K562 (cell line): ENCODE results near the gene KIT. TPM values are rescaled to one million over a fixed set of nuclear protein-coding genes. Genes with fewer than 3 reads are reported as not detected.
A peak's percentile ranks its signal among the peaks of the same experiment; 100 is the strongest.

ENCODE experiments used
- CREB1 ChIP-seq, 2 experiments: sonication (generic) in 1 of 2; formaldehyde crosslinking in 1 of 2; IDR thresholded peaks; 2 replicates each; pipeline versions ENCODE4 v1.6.1 to v1.8.0; 2012 to 2022; ENCODE audit warnings: inconsistent platforms in 1 of 2, mild to moderate bottlenecking in 1 of 2, missing genetic modification reagents in 1 of 2, moderate library complexity in 1 of 2
- EWSR1 ChIP-seq: fragments of 450-650 bp; IDR thresholded peaks from 2 replicates; pipeline ENCODE4 v1.6.1; 2018; ENCODE audit warnings: borderline replicate concordance, mild to moderate bottlenecking, low read depth, moderate library complexity; ENCODE audit not compliant: partially characterized antibody
- GABPB1 ChIP-seq: sonication (generic); formaldehyde crosslinking; IDR thresholded peaks from 2 replicates; pipeline ENCODE4 v1.8.0; 2022; ENCODE audit warnings: mild to moderate bottlenecking, missing genetic modification reagents
- HDGF ChIP-seq: fragments of 450-650 bp; IDR thresholded peaks from 2 replicates; pipeline ENCODE4 v1.6.1; 2016
- ILK ChIP-seq: fragments of 450-650 bp; IDR thresholded peaks from 2 replicates; pipeline ENCODE4 v1.6.1; 2016; ENCODE audit warnings: missing genetic modification characterization, low read depth, mild to moderate bottlenecking, missing compliant biosample characterization, moderate library complexity, borderline replicate concordance
- MBD2 ChIP-seq: sonication (generic); IDR thresholded peaks from 2 replicates; pipeline ENCODE4 v1.6.1; 2016; ENCODE audit warnings: low read depth, borderline replicate concordance
- MYBL2 ChIP-seq, 2 experiments: fragments of 450-650 bp in 1 of 2; sonication (generic) in 1 of 2; formaldehyde crosslinking in 1 of 2; IDR thresholded peaks; 2 replicates each; pipeline versions ENCODE4 v1.6.1 to v1.8.1; 2017 to 2022; ENCODE audit warnings: borderline replicate concordance in 1 of 2, inconsistent platforms in 1 of 2, low read depth in 1 of 2, mild to moderate bottlenecking in 1 of 2, missing genetic modification reagents in 1 of 2, moderate library complexity in 1 of 2
- NRF1 ChIP-seq, 2 experiments: fragments of 450-650 bp; IDR thresholded peaks in 1 of 2; conservative IDR thresholded peaks in 1 of 2; 2 replicates each; pipeline ENCODE4 v1.6.1; 2014; ENCODE audit warnings: mild to moderate bottlenecking in 2 of 2
- SPI1 ChIP-seq: IDR thresholded peaks from 2 replicates; pipeline ENCODE4 v1.6.1; 2011; ENCODE audit warnings: low read depth, low read length, control low read depth, borderline replicate concordance
- ZKSCAN8 ChIP-seq: fragments of 200-800 bp; sonication (Bioruptor generic); IDR thresholded peaks from 2 replicates; pipeline ENCODE4 v1.6.1; 2016; ENCODE audit warnings: missing genetic modification characterization, missing compliant biosample characterization
- ZNF668 ChIP-seq: fragments of 250-450 bp; sonication (Bioruptor Pico); IDR thresholded peaks from 2 replicates; pipeline ENCODE4 v1.8.0; 2022; ENCODE audit warnings: mild to moderate bottlenecking, inconsistent platforms
- ZNF830 ChIP-seq: fragments of 250-450 bp; sonication (Bioruptor Pico); IDR thresholded peaks from 2 replicates; pipeline ENCODE4 v1.5.0; 2021; ENCODE audit warnings: mild to moderate bottlenecking
- polyA plus RNA-seq, 8 experiments: library from polyadenylated mRNA; depleted of rRNA in 4 of 8; stranded (reverse) in 5 of 8; unstranded in 3 of 8; fragments of >200 nt; fragmentation: Nextera tagmentation in 2 of 8; fragmentation: Illumina TruSeq in 1 of 8; extraction: Ambion mirVana in 2 of 8; extraction: Trizol in 1 of 8; gene quantifications; 2 replicates each; pipeline versions ENCODE4 v1.2.1 to v1.2.3, GENCODE V29; 2011 to 2014; ENCODE audit warnings: inconsistent platforms in 1 of 8, missing spikeins in 1 of 8
- total RNA-seq, 7 experiments: library from RNA; depleted of rRNA in 6 of 7; stranded (reverse); fragments of >200 nt in 6 of 7; fragmentation: Illumina TruSeq in 2 of 7; extraction: Trizol in 2 of 7; gene quantifications; 2 replicates each; pipeline versions ENCODE4 v1.2.1 to v1.2.3, GENCODE V29; 2011 to 2021; ENCODE audit warnings: low replicate concordance in 1 of 7
- TF ChIP-seq, protein P1 (sequence below): conservative IDR thresholded peaks from 2 replicates; pipeline ENCODE4 v1.6.1; 2011; ENCODE audit warnings: low read depth, mild to moderate bottlenecking, low read length; ENCODE audit not compliant: control insufficient read depth
- TF ChIP-seq, protein P2 (sequence below): fragments of 250-450 bp; sonication (Bioruptor Pico); IDR thresholded peaks from 2 replicates; pipeline ENCODE4 v1.4.0; 2020
- TF ChIP-seq, protein P3 (sequence below), 2 experiments: fragments of 450-650 bp in 1 of 2; sonication (generic) in 1 of 2; formaldehyde crosslinking; conservative IDR thresholded peaks; 2 replicates each; pipeline versions ENCODE4 v1.4.0 to v1.8.1; 2020 to 2022; ENCODE audit warnings: mild to moderate bottlenecking in 1 of 2, missing genetic modification reagents in 1 of 2
- TF ChIP-seq, protein P4 (sequence below): fragments of 250-450 bp; sonication (Bioruptor Pico); IDR thresholded peaks from 2 replicates; pipeline ENCODE4 v1.4.0; 2020; ENCODE audit warnings: borderline replicate concordance
- TF ChIP-seq, protein P5 (sequence below), 3 experiments: fragments of 200-800 bp in 1 of 3; fragments of 250-450 bp in 1 of 3; fragments of 450-650 bp in 1 of 3; sonication (Bioruptor Pico) in 1 of 3; sonication (Bioruptor generic) in 1 of 3; formaldehyde crosslinking in 1 of 3; IDR thresholded peaks; 2 replicates each; pipeline versions ENCODE4 v1.6.1 to v1.8.0; 2016 to 2022; ENCODE audit warnings: mild to moderate bottlenecking in 2 of 3, missing genetic modification characterization in 2 of 3, missing compliant biosample characterization in 1 of 3, moderate library complexity in 1 of 3

Gene KIT
- total and polyA plus RNA-seq, 9 of the 15 experiments (the other 6 are each of a cell fraction or from before 2014, with no cell fraction given), result 0.27 to 5.6 (median 0.57) TPM

DNA sequence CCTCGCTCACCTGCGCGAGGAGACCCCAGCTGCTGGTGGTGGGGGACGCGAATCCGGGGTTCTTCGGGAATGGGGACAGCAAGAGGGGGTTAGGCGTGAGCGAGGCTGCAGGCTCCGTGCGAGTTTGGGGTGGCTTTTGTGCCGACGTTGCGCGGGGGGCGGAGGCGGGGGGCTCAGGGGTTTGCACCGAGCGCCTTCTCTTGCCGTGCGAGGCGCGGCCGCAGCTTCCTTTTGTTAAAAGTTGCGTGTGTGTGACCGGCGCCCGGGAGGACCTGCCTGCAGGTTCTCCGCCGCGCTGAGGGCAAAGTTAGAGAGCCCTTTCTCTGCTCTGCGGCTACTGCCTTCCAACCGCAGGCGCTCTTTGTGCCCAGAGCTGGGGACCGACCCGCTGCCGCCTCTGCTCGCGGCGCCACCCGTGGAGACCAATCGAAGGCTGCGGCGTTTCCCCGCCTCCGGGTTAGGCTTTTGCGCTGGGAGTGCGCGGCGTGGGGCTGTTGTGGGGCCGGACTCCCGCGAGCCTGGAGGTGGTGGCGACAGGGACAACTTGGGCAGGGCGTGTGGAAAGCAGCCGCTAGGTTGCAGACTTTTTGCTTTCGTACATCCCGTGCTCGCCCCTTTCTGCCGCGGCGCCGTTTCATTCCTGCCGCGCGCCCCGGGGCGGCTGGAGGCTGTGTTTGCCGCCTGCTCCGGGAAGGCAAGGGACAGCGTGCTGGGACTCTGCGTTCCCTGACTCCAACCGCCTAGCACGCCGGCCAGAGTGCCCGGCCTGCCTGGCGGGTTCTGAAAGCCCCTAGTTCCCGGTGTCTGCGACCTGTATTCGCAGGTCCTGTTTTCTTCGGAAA, 716 bp downstream of the KIT start (continued):
- TF ChIP-seq ZNF830 (CRISPR knock-in tag) (no peak), SPI1 (no peak), NRF1 (conservative IDR thresholded peaks at IDR 0.05 in 1 of 2, IDR thresholded peaks at IDR 0.05 in 1 of 2) (peak; percentile 40 to 47; a peak in 2 of 4 replicates), CREB1 (IDR thresholded peaks at IDR 0.05) (no peak), CREB1 (CRISPR knock-in tag; IDR thresholded peaks at IDR 0.05) (no peak), HDGF (no peak), MBD2 (no peak), ILK (tag) (no peak), ZNF668 (no peak), EWSR1 (no peak), GABPB1 (CRISPR knock-in tag) (no peak), MYBL2 (IDR thresholded peaks at IDR 0.05; ENCODE audit: low read depth) (no peak), MYBL2 (CRISPR knock-in tag; IDR thresholded peaks at IDR 0.05; ENCODE audit: borderline replicate concordance) (no peak), ZKSCAN8 (CRISPR knock-in tag) (no peak)
- TF ChIP-seq, protein P1, sequence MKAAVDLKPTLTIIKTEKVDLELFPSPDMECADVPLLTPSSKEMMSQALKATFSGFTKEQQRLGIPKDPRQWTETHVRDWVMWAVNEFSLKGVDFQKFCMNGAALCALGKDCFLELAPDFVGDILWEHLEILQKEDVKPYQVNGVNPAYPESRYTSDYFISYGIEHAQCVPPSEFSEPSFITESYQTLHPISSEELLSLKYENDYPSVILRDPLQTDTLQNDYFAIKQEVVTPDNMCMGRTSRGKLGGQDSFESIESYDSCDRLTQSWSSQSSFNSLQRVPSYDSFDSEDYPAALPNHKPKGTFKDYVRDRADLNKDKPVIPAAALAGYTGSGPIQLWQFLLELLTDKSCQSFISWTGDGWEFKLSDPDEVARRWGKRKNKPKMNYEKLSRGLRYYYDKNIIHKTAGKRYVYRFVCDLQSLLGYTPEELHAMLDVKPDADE, result no peak
- TF ChIP-seq, protein P2, sequence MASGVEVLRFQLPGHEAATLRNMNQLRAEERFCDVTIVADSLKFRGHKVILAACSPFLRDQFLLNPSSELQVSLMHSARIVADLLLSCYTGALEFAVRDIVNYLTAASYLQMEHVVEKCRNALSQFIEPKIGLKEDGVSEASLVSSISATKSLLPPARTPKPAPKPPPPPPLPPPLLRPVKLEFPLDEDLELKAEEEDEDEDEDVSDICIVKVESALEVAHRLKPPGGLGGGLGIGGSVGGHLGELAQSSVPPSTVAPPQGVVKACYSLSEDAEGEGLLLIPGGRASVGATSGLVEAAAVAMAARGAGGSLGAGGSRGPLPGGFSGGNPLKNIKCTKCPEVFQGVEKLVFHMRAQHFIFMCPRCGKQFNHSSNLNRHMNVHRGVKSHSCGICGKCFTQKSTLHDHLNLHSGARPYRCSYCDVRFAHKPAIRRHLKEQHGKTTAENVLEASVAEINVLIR (CRISPR knock-in tag), result no peak
- TF ChIP-seq, protein P3, sequence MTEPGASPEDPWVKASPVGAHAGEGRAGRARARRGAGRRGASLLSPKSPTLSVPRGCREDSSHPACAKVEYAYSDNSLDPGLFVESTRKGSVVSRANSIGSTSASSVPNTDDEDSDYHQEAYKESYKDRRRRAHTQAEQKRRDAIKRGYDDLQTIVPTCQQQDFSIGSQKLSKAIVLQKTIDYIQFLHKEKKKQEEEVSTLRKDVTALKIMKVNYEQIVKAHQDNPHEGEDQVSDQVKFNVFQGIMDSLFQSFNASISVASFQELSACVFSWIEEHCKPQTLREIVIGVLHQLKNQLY (CRISPR knock-in tag; conservative IDR thresholded peaks at IDR 0.05), result no peak
- TF ChIP-seq, protein P4, sequence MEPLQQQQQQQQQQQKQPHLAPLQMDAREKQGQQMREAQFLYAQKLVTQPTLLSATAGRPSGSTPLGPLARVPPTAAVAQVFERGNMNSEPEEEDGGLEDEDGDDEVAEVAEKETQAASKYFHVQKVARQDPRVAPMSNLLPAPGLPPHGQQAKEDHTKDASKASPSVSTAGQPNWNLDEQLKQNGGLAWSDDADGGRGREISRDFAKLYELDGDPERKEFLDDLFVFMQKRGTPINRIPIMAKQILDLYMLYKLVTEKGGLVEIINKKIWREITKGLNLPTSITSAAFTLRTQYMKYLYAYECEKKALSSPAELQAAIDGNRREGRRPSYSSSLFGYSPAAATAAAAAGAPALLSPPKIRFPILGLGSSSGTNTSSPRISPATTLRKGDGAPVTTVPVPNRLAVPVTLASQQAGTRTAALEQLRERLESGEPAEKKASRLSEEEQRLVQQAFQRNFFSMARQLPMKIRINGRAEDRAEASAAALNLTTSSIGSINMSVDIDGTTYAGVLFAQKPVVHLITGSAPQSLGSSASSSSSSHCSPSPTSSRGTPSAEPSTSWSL (CRISPR knock-in tag), result no peak
- TF ChIP-seq, protein P5, sequence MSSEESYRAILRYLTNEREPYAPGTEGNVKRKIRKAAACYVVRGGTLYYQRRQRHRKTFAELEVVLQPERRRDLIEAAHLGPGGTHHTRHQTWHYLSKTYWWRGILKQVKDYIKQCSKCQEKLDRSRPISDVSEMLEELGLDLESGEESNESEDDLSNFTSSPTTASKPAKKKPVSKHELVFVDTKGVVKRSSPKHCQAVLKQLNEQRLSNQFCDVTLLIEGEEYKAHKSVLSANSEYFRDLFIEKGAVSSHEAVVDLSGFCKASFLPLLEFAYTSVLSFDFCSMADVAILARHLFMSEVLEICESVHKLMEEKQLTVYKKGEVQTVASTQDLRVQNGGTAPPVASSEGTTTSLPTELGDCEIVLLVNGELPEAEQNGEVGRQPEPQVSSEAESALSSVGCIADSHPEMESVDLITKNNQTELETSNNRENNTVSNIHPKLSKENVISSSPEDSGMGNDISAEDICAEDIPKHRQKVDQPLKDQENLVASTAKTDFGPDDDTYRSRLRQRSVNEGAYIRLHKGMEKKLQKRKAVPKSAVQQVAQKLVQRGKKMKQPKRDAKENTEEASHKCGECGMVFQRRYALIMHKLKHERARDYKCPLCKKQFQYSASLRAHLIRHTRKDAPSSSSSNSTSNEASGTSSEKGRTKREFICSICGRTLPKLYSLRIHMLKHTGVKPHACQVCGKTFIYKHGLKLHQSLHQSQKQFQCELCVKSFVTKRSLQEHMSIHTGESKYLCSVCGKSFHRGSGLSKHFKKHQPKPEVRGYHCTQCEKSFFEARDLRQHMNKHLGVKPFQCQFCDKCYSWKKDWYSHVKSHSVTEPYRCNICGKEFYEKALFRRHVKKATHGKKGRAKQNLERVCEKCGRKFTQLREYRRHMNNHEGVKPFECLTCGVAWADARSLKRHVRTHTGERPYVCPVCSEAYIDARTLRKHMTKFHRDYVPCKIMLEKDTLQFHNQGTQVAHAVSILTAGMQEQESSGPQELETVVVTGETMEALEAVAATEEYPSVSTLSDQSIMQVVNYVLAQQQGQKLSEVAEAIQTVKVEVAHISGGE (CRISPR knock-in tag; IDR thresholded peaks at IDR 0.05), result 0 out of 6 replicates have a peak, but pooled peaks of 1 of the 3 experiments have one; percentile 36
